Stimulated activated CD8-positive, alpha-beta memory T cell treated with anti-CD3 and anti-CD28 coated beads, Interleukin-12 subunit alpha, Interleukin-12 subunit beta, amount 100 ng/mL, for 1 hour (primary cell): ENCODE data around the gene ARHGEF40.
"Not testable (repeated sequence)": the region's sequence is repeated elsewhere in the genome, so short reads cannot be mapped to it uniquely, and the experiment has no call there.

Experiments
- DNase-seq: peaks from one replicate; pipeline ENCODE4 v3.0.0-alpha.2; 2020; ENCODE audit warnings: low read depth

The ARHGEF40 gene

DNA sequence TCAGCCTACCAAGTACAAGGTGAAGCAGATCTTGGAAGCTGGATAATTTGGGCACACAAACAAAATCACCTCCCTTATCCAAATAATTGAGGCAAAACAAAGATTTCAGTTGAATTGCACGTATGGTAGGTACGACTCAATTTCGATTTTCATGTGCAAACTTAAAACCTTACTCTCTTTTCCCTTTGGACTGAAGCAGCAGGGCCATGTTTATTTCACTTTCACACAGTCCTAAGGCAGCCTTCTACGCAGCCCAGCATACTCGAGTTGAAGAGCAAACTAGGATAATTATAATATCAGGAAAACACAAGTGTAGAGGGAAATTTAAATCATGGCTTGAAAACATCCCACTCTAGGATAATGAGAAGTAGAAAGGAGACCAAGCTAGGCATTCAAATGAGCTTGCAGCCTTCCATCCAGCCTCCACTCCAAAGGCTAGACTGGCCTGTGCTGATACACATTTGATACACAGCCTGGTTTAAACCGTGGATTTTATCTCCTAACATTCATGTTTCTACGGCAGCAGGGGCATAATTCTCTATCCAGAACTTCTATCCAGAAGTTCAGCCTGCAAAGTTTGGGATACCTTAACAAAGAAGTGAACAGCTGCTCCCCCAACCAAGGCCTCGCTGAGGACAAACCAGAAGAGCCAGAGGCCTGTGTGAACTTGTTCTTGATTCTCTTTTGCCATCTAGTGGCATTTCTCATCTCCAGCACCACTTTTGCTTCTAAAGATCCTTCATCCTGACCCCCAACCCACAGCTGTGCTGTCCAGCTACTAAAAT is 30.3 kb upstream of the ARHGEF40 start:
- DNase-seq, result no peak

GRCh38 chr14:21040370-21040925 is 29.7 kb upstream of the ARHGEF40 start:
- DNase-seq, result no peak

GRCh38 chr14:21040941-21041340 is 29.2 kb upstream of the ARHGEF40 start:
- not testable (repeated sequence) for DNase-seq

DNA sequence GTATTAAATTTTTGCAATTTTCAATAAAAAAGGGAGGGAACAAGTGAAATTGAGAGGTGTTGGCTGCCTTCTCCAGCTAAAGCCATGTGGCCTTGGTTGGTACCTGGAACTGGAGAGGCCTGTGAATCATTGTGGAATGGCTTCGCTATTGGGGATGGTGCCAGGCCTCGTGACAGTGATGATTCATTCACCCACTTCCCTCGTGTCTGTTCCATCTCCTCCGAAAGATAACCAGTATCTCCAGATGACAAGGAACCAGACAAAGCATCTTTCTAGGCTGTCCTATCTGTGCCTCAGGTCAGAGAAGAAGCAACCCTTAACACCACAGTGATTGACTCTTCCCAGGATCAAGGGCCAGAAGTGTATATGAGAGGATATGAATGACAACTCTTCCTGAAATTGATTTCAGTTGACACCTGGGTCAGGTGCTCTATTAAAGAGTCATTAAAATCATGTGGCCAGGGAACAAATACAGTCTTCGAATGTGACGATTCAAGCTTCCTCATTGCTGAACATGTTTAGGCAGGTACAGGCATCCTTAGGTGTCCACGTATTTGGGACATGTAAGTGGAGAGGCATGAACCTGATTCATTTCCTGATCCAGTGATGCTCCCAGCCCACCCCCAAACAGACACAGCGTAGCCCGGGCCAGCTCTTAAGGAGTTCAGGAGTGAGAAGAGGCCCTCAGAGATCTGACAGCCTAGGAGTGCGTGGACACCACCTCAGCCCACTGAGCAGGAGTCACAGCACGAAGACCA is 28.2 kb upstream of the ARHGEF40 start, which contains the start of gene RNASE7:
Gene RNASE7, plus strand, starts transcription at position 687 of the 758 bp plus-strand sequence. CDS start 631 bp downstream, outside the sequence.
- DNase-seq, result no peak

DNA sequence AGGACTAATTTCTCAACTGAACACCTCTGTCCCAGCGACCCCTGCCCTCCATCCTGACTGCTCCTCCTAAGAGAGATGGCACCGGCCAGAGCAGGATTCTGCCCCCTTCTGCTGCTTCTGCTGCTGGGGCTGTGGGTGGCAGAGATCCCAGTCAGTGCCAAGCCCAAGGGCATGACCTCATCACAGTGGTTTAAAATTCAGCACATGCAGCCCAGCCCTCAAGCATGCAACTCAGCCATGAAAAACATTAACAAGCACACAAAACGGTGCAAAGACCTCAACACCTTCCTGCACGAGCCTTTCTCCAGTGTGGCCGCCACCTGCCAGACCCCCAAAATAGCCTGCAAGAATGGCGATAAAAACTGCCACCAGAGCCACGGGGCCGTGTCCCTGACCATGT is 27.2 kb upstream of the ARHGEF40 start:
- DNase-seq, result no peak

DNA sequence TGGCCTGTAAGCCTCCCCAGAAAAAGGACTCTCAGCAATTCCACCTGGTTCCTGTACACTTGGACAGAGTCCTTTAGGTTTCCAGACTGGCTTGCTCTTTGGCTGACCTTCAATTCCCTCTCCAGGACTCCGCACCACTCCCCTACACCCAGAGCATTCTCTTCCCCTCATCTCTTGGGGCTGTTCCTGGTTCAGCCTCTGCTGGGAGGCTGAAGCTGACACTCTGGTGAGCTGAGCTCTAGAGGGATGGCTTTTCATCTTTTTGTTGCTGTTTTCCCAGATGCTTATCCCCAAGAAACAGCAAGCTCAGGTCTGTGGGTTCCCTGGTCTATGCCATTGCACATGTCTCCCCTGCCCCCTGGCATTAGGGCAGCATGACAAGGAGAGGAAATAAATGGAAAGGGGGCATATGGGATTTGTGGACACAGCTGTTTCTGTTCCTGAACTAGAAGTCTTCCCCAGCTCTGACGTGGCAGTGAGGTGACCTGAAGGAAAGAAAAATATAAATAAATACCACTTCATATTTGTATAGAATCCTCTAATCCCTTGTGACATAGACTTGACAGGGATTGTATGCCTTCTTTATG is 26.6 kb upstream of the ARHGEF40 start:
- DNase-seq, result no peak

- no peak for DNase-seq
These were observed 26.0 kb upstream of the ARHGEF40 start for GRCh38 chr14:21043974-21044618.

DNA sequence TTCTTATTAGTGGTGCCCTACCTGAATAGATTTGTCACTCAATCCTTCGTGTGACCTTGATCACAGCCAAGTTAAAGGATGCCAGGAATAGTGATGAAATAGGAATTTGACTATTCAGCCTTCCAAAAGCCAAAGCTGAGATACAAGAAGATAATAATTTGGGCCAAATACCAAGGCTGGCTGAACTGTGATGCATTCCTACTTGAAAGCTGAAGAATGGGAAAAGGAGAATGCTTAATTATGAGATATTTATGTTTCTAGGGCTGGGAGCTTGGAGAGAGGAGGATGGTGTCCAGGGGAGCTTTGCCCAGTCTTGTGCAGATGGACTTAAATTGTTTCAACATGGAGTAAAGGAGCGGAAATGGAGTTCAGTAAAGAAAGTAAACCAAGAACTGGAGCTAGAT is 22.7 kb upstream of the ARHGEF40 start:
- no peak for DNase-seq

GRCh38 chr14:21048638-21049037 is 21.5 kb upstream of the ARHGEF40 start:
- DNase-seq, result no peak

- DNase-seq, result no peak
These were observed 20.8 kb upstream of the ARHGEF40 start for GRCh38 chr14:21049271-21049673.

DNA sequence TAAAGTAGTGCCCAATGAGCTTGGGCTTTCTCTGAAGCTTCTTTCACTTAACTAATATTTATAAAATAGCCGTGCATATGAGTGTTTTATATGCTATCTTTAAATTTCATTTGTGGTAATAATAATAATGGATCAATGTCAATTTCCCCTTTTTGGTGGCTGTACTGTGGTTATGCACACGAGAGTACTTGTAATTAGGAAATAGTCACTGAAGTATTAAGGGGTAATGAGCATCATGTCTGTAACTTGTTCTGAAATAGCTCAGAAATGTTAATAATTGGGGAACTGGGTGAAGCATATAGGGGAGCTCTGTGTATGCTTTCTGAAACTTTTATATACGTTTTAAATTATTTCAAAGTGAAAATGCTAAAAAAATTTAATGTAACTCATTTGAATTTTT is 19.5 kb upstream of the ARHGEF40 start:
- DNase-seq, result no peak

DNA sequence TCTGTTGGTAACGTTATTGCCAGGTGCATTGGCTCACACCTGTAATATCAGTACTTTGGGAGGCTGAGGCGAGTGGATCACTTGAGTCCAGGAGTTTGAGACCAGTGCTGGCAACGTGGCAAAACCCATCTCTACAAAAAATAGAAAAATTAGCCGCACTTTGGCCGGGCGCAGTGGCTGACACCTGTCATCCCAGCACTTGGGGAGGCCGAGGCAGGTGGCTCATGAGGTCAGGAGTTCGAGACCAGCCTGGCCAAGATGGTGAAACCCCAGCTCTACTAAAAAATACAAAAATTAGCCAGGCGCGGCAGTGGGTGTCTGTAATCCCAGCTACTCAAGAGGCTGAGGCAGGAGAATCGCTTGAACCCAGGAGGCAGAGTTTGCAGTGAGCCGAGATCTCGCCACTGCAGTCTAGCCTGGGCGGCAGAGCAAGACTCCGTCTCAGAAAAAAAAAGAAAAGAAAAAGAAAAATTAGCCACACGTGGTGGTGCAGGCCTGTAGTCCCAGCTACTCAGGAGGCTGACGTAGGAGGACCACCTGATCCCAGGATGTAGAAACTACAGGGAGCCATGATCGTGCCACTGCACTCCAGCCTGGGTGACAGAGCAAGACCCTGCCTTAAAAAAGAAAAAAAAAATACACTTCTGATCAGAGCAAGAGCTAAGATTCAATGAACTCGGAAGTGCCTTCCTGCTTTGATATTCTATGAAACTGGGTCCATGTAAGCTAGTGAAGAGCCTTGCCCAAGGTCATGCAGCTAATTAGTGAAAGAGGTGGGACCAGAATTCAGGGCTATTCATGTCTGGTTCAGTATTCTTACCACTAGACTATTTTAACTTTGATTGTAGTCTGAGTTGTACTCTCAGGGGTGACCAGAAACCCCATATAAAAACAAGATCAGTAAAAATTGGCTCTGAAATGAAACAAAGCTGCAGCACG is 16.7 kb upstream of the ARHGEF40 start:
- DNase-seq, result no peak

GRCh38 chr14:21054123-21054767 is 15.9 kb upstream of the ARHGEF40 start:
- no peak for DNase-seq

- DNase-seq, result no peak
These were observed 15.3 kb upstream of the ARHGEF40 start for GRCh38 chr14:21054768-21055145.

DNA sequence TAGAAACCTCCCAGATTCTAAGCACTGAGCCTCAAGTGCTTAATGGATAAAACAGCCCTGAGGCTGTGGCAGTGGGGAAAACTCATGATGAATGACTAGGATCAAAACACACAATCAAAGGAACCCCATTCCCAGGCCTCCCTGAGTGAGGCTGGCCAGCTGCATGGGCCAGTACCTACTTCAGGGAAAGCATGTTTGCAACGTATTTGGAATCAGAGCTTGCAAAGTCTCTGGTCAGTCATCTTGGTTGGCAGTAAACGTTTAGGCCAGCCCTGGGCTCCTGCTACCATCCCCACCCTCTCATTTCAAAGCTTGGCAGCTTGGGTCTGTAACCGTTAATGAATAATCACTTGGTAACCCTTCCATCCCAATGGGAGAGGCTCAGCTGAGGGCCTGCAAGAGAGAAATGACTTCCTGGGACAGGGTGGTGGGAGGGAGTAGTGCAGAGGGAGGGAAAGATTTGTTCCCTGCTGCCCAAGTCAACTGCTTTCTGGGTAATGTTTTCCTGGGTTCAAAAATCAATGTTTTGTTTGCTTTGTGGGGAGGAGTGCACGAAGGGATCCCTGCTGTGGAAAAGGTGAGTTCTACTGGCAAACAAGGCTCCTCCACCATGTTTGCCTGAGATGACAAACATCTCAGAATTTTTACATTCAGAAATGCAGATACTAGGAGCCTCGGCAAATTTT is 14.5 kb upstream of the ARHGEF40 start:
- no peak for DNase-seq

- no peak for DNase-seq
These were observed 13.5 kb upstream of the ARHGEF40 start for GRCh38 chr14:21056520-21057163.

- no peak for DNase-seq
These were observed 12.1 kb upstream of the ARHGEF40 start, which contains the start of gene RNASE8 for GRCh38 chr14:21057803-21058675. Gene RNASE8 (plus strand): TSS chr14:21057822. CDS start chr14:21057893, 71 bp downstream.

DNA sequence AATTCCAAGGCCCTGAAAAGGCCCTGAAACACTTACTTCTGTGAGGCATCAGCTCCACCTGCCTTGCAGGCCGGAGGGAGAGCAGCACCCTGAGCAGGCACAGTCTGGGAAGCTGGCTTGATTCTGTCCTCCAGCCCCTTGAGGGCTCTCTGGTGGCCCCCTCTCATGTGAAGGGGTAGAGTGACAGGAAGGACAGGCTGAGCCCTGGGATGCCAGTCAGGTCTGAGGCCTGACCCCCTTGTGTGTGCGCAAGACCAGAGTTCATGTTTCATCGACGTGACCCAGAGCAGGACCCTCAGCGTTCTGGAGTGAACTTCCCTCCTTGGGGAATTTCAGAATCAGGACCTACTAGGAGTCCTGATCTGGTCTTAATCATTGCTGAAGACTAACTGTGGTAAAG is 11.2 kb upstream of the ARHGEF40 start:
- DNase-seq, result no peak
